Mesendoderm (in vitro differentiated cells): Measurements from ENCODE around the gene GLG1.

Experiments
- DNase-seq: peaks from one replicate; pipeline ENCODE4 v3.0.0; 2013
- H2AK5ac ChIP-seq: 2 replicates; pipeline ENCODE4 v1.6.1; 2013; ENCODE audit warnings: low read length, inconsistent platforms
- H2BK120ac ChIP-seq: 2 replicates; pipeline ENCODE4 v1.6.1; 2013; ENCODE audit warnings: low read depth, mild to moderate bottlenecking, low read length, moderate library complexity, mixed read lengths
- H2BK15ac ChIP-seq: replicated peaks from 2 replicates; pipeline ENCODE4 v1.6.1; 2013; ENCODE audit warnings: low read depth, mild to moderate bottlenecking, moderate library complexity
- H2BK5ac ChIP-seq: 2 replicates; pipeline ENCODE4 v1.6.1; 2013; ENCODE audit warnings: low read length, inconsistent platforms
- H3K18ac ChIP-seq: 2 replicates; pipeline ENCODE4 v1.6.1; 2013; ENCODE audit warnings: mild to moderate bottlenecking, low read length, mixed read lengths
- H3K23ac ChIP-seq: one replicate; pipeline ENCODE4 v1.6.1; 2013; ENCODE audit warnings: low read length
- H3K27ac ChIP-seq: 2 replicates; pipeline ENCODE4 v1.5.1; 2013; ENCODE audit warnings: low read depth, mild to moderate bottlenecking, inconsistent platforms, low read length, moderate library complexity
- H3K27me3 ChIP-seq: 2 replicates; pipeline ENCODE4 v1.6.1; 2013; ENCODE audit warnings: low read length, control low read depth, mild to moderate bottlenecking, inconsistent platforms; ENCODE audit not compliant: insufficient read depth, poor library complexity
- H3K36me3 ChIP-seq: 2 replicates; pipeline ENCODE4 v1.6.1; 2013; ENCODE audit warnings: low read length, inconsistent platforms; ENCODE audit not compliant: control insufficient read depth, insufficient read depth
- H3K4ac ChIP-seq: one replicate; pipeline ENCODE4 v1.6.1; 2013; ENCODE audit warnings: low read depth, mild to moderate bottlenecking, low read length, moderate library complexity
- H3K4me1 ChIP-seq: 2 replicates; pipeline ENCODE4 v1.6.1; 2013; ENCODE audit warnings: low read depth, low read length, inconsistent platforms; ENCODE audit not compliant: control insufficient read depth
- H3K4me2 ChIP-seq: 2 replicates; pipeline ENCODE4 v1.6.1; 2013; ENCODE audit warnings: low read length
- H3K4me3 ChIP-seq: 2 replicates; pipeline ENCODE4 v1.5.1; 2013; ENCODE audit warnings: mild to moderate bottlenecking, low read length
- H3K56ac ChIP-seq: one replicate; pipeline ENCODE4 v1.6.1; 2013; ENCODE audit warnings: low read length
- H3K79me1 ChIP-seq: 2 replicates; pipeline ENCODE4 v1.6.1; 2013; ENCODE audit warnings: low read length, inconsistent platforms
- H3K79me2 ChIP-seq: 2 replicates; pipeline ENCODE4 v1.6.1; 2013; ENCODE audit warnings: mild to moderate bottlenecking, low read length; ENCODE audit not compliant: control insufficient read depth, insufficient read depth
- H3K9ac ChIP-seq: 2 replicates; pipeline ENCODE4 v1.6.1; 2013; ENCODE audit warnings: low read length, inconsistent platforms
- H4K5ac ChIP-seq: one replicate; pipeline ENCODE4 v1.6.1; 2013; ENCODE audit warnings: low read length
- H4K8ac ChIP-seq: one replicate; pipeline ENCODE4 v1.6.1; 2013; ENCODE audit warnings: low read depth, mild to moderate bottlenecking, control low read depth, low read length, moderate library complexity
- WGBS: extraction: QIAGEN DNeasy Blood & Tissue Kit; methylation state at CpG from one replicate; pipeline ENCODE4 v1.1.7; 2013; ENCODE audit warnings: low lambda C conversion rate, missing lambda C conversion rate; ENCODE audit not compliant: insufficient coverage; ENCODE audit errors: extremely low coverage; 5-methylcytosine and 5-hydroxymethylcytosine counted together

The GLG1 gene

DNA sequence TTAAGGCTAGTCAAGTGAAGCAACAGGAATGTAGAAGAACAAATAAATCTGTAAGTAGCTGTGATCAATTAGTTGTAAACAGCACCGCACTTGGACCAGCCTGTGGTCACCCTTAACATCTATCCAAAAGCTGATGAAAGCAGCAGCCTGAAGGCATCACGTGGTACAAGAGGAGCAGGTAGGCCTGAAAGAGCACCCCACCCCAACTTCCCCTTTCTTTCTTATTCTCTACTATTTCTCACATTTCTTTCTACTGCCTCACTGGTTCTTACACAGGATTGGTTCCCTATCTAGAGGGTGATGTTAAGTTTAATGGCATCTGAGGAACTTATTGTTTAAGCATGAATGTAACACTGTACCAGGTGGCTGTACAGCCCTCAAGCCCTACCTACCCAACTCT lies 143.0 kb downstream of the GLG1 start:
- Histone ChIP-seq H3K9ac (no peak overlapping the region), H4K8ac (no peak overlapping the region), H3K36me3 (peaks cover 10% of the 10 kb centered on the region), H3K4ac (no peak overlapping the region), H3K27me3 (no peaks in the 10 kb centered on the region), H2BK120ac (no peak overlapping the region), H3K4me1 (no peaks in the 10 kb centered on the region), H2BK5ac (no peak overlapping the region), H3K56ac (no peak overlapping the region), H3K18ac (no peak overlapping the region), H3K4me3 (no peak overlapping the region), H3K23ac (no peak overlapping the region), H3K79me2 (no peaks in the 10 kb centered on the region), H3K27ac (no peak overlapping the region), H3K4me2 (no peak overlapping the region), H3K79me1 (no peaks in the 10 kb centered on the region), H2BK15ac (no peak overlapping the region), H2AK5ac (no peak overlapping the region), H4K5ac (no peak overlapping the region)
- WGBS, result no CpG with 5 or more reads among the region's 2 CpGs
- no peak for DNase-seq

DNA sequence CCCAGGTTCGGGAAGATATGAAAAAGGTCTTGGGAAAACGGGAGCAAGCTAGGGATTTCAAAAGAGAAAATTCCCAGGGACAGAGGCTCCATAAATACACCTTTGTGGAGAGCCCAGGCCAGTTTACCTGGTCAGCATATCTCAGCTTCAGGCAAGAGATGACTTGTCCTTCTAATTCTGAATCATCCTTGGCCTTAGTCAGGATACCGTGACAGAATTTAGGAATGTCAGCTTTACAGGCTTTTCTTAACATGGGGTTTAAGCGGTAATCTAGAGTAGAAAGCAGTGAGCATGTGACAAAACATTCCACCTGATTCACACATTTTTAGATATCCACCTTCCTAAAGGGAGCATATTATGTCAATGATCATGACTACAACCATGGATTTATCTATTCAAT lies 144.6 kb downstream of the GLG1 start:
- Histone ChIP-seq H3K79me2 (no peaks in the 10 kb centered on the region), H3K4ac (no peak overlapping the region), H2AK5ac (no peak overlapping the region), H3K79me1 (no peaks in the 10 kb centered on the region), H4K5ac (no peak overlapping the region), H3K9ac (no peak overlapping the region), H3K4me1 (no peaks in the 10 kb centered on the region), H3K27me3 (no peaks in the 10 kb centered on the region), H3K23ac (no peak overlapping the region), H2BK120ac (no peak overlapping the region), H2BK5ac (no peak overlapping the region), H4K8ac (no peak overlapping the region), H2BK15ac (no peak overlapping the region), H3K4me3 (no peak overlapping the region), H3K4me2 (no peak overlapping the region), H3K36me3 (peaks cover 8% of the 10 kb centered on the region), H3K27ac (no peak overlapping the region), H3K18ac (no peak overlapping the region), H3K56ac (no peak overlapping the region)
- no CpG with 5 or more reads among the region's 4 CpGs for WGBS
- no peak for DNase-seq

DNA sequence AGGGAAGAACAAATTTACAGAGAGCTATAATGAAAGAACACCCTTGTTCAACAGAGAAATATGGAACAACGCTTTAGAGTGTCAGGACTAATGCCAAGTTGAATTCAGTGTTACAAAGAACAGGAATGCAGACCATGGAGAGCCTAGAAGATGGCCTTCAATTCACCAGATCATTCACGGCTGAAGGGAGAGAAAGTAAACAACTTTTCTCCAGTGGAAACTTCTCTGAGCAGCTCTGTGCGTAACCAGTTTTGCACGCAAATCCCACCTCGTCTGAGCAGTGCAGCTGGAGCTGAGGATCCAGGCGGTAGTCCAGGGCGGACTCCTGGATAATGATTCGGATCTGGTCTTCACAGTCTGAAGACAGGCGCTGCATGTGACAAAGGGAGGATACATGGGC lies 145.1 kb downstream of the GLG1 start:
- DNase-seq, result no peak
- no CpG with 5 or more reads among the region's 9 CpGs for WGBS
- H3K4me2 ChIP-seq, result no peak overlapping the region
- H2BK15ac ChIP-seq, result no peak overlapping the region
- no peaks in the 10 kb centered on the region for H3K4me1 ChIP-seq
- peaks cover 6% of the 10 kb centered on the region for H3K36me3 ChIP-seq
- no peak overlapping the region for H3K56ac ChIP-seq
- H2BK5ac ChIP-seq, result no peak overlapping the region
- no peak overlapping the region for H4K5ac ChIP-seq
- no peak overlapping the region for H3K4me3 ChIP-seq
- H2BK120ac ChIP-seq, result no peak overlapping the region
- no peak overlapping the region for H3K23ac ChIP-seq
- no peak overlapping the region for H3K4ac ChIP-seq
- H3K79me1 ChIP-seq, result no peaks in the 10 kb centered on the region
- no peak overlapping the region for H4K8ac ChIP-seq
- H3K79me2 ChIP-seq, result no peaks in the 10 kb centered on the region
- H3K18ac ChIP-seq, result no peak overlapping the region
- H3K27ac ChIP-seq, result no peak overlapping the region
- no peaks in the 10 kb centered on the region for H3K27me3 ChIP-seq
- H3K9ac ChIP-seq, result no peak overlapping the region
- H2AK5ac ChIP-seq, result no peak overlapping the region

DNA sequence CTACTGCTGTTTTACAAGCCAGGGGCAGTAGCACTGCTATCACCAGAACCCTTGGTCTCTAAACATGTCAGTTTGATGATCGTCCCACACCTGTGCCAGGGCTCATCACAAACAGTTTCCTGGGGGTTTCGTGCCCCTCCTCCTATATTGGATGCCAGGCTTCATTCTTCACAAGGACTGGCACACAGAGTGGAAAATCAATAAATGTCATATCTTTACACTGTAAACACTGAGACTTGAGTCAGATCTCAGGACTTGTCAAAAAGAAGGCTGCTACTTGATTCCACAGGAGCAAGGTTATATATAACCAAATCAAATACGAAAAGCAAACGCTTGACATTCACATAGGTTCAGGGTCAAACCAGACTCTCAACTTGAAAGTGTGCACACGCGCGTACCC lies 146.4 kb downstream of the GLG1 start:
- Histone ChIP-seq H2BK5ac (no peak overlapping the region), H4K8ac (no peak overlapping the region), H4K5ac (no peak overlapping the region), H2BK120ac (no peak overlapping the region), H3K27me3 (no peaks in the 10 kb centered on the region), H3K9ac (no peak overlapping the region), H3K56ac (no peak overlapping the region), H3K4me3 (no peak overlapping the region), H3K36me3 (peaks cover 6% of the 10 kb centered on the region), H3K27ac (no peak overlapping the region), H3K79me1 (no peaks in the 10 kb centered on the region), H3K4me1 (no peaks in the 10 kb centered on the region), H2BK15ac (no peak overlapping the region), H3K18ac (no peak overlapping the region), H3K23ac (no peak overlapping the region), H3K4me2 (no peak overlapping the region), H3K79me2 (no peaks in the 10 kb centered on the region), H2AK5ac (no peak overlapping the region), H3K4ac (no peak overlapping the region)
- DNase-seq, result no peak
- no CpG with 5 or more reads among the region's 7 CpGs for WGBS

GRCh38 chr16:74456290-74456625 lies 150.7 kb downstream of the GLG1 start:
- Histone ChIP-seq H3K4me1 (no peaks in the 10 kb centered on the region), H2BK5ac (no peak overlapping the region), H3K27ac (no peak overlapping the region), H3K56ac (no peak overlapping the region), H3K36me3 (peaks cover 4% of the 10 kb centered on the region), H3K79me1 (no peaks in the 10 kb centered on the region), H3K4me2 (no peak overlapping the region), H3K79me2 (no peaks in the 10 kb centered on the region), H2BK15ac (no peak overlapping the region), H3K23ac (no peak overlapping the region), H3K4ac (no peak overlapping the region), H3K9ac (no peak overlapping the region), H4K5ac (no peak overlapping the region), H3K18ac (no peak overlapping the region), H2BK120ac (no peak overlapping the region), H3K27me3 (no peaks in the 10 kb centered on the region), H4K8ac (no peak overlapping the region), H3K4me3 (no peak overlapping the region), H2AK5ac (no peak overlapping the region)
- DNase-seq, result no peak
- WGBS, result no CpG with 5 or more reads among the region's 16 CpGs

DNA sequence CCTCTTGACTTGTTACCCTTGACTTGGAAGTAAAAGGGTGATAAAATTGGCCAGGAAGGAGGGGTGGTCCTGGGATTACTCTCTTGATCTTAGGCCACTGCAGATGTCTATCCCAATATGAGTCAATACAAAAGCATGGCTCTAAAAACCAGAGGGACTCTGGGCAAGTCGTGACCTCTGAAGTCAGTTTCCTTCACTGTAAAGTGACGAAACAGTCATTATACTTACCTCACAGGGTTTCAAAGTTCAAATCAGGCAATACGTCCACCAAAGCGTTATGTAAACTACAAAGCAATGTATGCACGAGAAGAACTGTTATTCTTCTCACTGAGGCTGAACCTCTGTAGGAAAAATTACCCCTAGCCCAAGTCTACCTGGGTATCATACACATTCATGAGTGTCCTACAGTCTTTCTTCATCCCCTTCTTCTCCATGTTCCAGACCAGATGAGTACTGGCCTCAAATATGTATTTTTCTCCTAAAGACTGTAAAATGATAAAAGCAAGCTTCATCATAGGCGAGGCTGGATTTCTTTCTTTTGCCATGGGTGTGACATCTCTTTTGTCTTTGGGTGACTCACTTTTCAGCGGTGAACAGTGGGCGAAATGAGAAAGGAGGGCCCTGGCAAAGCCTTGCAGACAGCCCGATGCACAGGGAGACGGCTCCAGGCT lies 151.2 kb downstream of the GLG1 start:
- H3K36me3 ChIP-seq, result peaks cover 4% of the 10 kb centered on the region
- H3K27ac ChIP-seq, result no peak overlapping the region

More for the DNA sequence above, 151.2 kb downstream of the GLG1 start:
- Histone ChIP-seq H3K23ac (no peak overlapping the region), H2BK5ac (no peak overlapping the region), H4K8ac (no peak overlapping the region), H3K27me3 (no peaks in the 10 kb centered on the region), H3K79me2 (no peaks in the 10 kb centered on the region), H2BK120ac (no peak overlapping the region), H3K4me1 (no peaks in the 10 kb centered on the region), H3K79me1 (no peaks in the 10 kb centered on the region), H3K56ac (no peak overlapping the region), H2AK5ac (no peak overlapping the region), H3K4ac (no peak overlapping the region), H3K9ac (no peak overlapping the region), H4K5ac (no peak overlapping the region), H3K4me2 (no peak overlapping the region), H3K18ac (no peak overlapping the region), H2BK15ac (no peak overlapping the region), H3K4me3 (no peak overlapping the region)
- DNase-seq, result no peak
- WGBS, result no CpG with 5 or more reads among the region's 10 CpGs
